ENCODE measurements around the gene ANAPC2.

- TF ChIP-seq ZNF263 (CRISPR knock-in tag; IDR thresholded peaks at IDR 0.05; ENCODE audit: low read depth) (no peak), PREB (CRISPR knock-in tag; IDR thresholded peaks at IDR 0.05; ENCODE audit: borderline replicate concordance) (no peak), USF1 (CRISPR knock-in tag; IDR thresholded peaks at IDR 0.05) (no peak), CTCF (IDR thresholded peaks at IDR 0.05) (no peak), MAX (CRISPR knock-in tag; IDR thresholded peaks at IDR 0.05) (no peak), USF2 (CRISPR knock-in tag; IDR thresholded peaks at IDR 0.05) (no peak), CREB1 (CRISPR knock-in tag; IDR thresholded peaks at IDR 0.05) (no peak)
Observed at GRCh38 chr9:137166380-137167229, 21.8 kb downstream of the ANAPC2 start.

All from WTC11 (cell line).